ENCODE results near the gene RPRD1B.

Gene RPRD1B

GRCh38 chr20:38139977-38140753 lies 106.6 kb downstream of the RPRD1B start:
- no peak for TF ChIP-seq CTCF (IDR thresholded peaks at IDR 0.05; ENCODE audit: low read depth, low read length)
- H3K4me3 ChIP-seq (ENCODE audit: low read depth, low read length): no peak overlapping the region

GRCh38 chr20:38141204-38141888 lies 107.8 kb downstream of the RPRD1B start:
- no peak overlapping the region for H3K4me3 ChIP-seq (ENCODE audit: low read depth, low read length)
- no peak for TF ChIP-seq CTCF (IDR thresholded peaks at IDR 0.05; ENCODE audit: low read depth, low read length)
